Stimulated activated CD4-positive, alpha-beta T cell treated with anti-CD3 and anti-CD28 coated beads, Interleukin-1b, Interleukin-23, amount 100 ng/mL, for 48 hours (primary cell): ENCODE data around the gene UBE2M.
"Not testable (repeated sequence)": the region's sequence is repeated elsewhere in the genome, so short reads cannot be mapped to it uniquely, and the experiment has no call there.

Experiments
- DNase-seq: peaks from one replicate; pipeline ENCODE4 v3.0.0-alpha.2; 2020

UBE2M gene

DNA sequence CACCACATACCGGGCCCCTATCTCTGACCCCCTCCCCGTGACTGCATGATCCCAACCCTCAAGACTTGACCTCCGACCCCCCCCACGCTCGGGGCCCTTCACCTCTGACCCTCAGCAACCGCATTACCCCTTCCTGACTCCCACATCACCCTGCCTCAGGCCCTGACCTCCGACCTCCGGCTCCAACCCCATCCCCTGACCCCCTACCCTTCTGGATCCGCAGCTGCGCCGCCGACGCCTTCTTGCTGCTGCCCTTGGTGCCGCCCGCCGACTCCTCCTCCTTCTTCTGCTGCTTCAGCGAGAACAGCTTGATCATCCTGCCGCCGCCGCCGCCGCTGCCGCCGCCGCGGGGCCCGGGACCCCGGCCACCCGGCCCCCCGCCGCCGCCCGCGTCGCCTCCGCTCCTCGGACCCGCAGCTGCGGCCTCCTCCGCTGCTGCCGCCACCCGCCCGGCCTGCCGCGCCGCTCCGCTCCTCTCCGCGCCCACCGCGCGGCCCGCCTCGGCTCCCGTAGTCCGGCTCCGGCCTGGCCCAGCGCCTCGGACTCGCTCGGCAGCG is at the start of gene UBE2M:
UBE2M (minus strand) TSS at position 546 of the 557 bp plus-strand sequence; CDS start at position 316, 230 bp downstream.
- DNase-seq = peak; percentile 67

DNA sequence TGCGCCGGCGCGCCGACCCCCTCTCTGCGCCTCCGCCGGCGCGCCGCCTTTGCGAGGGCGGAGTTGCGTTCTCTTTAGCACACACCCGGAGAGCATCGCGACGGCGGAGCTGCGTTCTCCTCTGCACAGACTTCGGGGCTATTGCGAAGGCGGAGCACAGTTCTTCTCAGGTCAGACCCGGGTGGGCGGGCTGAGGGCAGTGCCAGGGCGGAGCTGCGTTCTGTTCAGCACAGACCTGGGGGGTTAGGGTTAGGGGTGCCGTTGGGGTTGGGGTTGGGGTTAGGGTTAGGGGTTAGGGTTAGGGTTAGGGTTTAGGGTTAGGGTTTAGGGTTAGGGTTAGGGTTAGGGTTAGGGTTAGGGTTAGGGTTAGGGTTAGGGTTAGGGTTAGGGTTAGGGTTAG is 48.8 kb upstream of the UBE2M start:
- not testable (repeated sequence) for DNase-seq

DNA sequence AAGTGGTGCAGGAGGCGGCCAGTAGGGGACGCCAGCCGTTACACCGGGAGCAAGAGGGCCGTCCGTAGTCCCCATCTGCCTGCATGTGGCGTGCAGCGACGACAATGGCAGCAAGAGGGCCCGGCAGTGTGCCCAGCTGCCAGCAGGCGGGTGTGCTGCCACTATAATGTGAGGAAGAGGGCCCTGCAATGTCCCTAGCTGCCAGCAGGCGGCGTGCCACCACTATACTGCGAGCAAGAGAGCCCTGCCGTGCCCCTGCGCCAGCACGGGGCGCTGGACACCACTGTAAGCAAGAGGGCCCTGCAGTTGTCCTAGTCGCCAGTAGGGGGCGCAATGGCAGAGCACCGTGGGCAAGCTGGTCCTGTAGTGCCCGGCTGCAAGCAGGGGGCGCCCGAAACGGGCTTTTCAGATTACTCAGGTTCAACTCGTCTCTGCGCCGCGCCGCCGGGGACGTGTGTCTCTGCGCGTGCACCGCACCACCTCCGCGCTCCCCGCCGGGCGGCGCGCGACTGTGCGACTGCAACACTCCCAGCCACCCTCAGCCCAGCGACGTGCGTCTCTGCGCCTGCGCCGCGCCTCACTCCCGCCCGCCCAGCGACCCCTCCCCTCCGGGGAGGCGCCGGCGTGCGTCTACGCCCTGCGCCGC is 48.0 kb upstream of the UBE2M start:
- DNase-seq = not testable (repeated sequence)

DNA sequence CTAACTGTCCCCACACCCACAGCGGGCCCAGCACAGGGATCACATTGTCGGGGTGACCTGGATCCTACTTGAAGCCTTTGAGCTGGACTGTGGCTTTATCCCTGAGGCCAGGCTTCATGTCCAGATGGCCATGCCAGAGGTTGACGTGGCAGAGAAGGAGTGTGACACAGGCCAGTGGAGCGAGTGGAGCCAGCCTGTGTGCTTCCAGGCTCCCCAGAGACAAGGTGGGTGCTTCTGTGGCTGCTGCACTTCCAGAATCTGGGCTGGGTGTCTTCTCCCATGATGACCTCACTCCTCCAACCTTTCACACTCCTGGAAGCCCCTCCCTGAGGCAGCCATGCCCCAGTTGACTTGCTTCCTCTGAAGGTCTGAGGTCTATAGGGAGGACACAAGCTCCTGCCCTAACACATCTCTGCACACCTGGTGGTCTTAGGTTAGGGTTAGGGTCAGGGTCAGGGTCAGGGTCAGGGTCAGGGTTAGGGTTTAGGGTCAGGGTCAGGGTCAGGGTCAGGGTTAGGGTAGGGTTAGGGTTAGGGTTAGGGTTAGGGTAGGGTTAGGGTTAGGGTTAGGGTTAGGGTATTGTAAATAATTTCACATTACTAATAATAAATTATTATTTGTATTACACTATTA is 27.8 kb upstream of the UBE2M start:
- DNase-seq = no peak

DNA sequence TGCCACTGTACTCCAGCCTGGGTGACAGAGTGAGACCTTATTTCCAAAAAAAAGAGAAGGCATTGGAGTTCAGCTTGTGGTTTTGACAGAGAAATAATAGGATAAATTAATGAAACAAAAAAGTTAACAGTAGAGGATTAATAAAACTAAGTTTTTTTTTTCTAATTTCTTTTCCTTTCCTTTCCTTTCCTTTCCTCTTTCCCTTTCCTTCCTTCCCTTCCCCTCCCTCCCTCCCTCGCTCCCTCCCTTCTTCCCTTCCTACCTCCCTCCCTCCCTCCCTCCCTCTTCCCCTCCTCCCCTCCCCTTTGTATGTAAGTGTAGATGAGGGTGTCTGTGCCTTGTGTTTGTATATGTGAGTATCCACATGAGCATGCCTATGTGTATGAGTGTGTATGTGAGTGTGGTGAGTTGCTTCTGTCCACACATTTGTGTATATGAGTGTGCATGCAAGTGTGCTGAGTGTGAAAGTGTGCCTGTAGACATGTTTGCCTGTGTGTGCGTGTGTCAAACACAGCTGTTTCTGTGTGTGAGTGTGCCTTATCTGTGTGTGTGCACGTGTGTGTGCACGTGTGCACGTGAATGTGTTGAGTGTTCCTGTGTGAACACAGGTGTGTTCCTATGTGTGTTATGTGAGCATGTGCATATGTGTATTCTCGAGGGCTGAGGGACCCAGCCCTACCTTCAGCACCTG is 27.2 kb upstream of the UBE2M start:
- DNase-seq = no peak

DNA sequence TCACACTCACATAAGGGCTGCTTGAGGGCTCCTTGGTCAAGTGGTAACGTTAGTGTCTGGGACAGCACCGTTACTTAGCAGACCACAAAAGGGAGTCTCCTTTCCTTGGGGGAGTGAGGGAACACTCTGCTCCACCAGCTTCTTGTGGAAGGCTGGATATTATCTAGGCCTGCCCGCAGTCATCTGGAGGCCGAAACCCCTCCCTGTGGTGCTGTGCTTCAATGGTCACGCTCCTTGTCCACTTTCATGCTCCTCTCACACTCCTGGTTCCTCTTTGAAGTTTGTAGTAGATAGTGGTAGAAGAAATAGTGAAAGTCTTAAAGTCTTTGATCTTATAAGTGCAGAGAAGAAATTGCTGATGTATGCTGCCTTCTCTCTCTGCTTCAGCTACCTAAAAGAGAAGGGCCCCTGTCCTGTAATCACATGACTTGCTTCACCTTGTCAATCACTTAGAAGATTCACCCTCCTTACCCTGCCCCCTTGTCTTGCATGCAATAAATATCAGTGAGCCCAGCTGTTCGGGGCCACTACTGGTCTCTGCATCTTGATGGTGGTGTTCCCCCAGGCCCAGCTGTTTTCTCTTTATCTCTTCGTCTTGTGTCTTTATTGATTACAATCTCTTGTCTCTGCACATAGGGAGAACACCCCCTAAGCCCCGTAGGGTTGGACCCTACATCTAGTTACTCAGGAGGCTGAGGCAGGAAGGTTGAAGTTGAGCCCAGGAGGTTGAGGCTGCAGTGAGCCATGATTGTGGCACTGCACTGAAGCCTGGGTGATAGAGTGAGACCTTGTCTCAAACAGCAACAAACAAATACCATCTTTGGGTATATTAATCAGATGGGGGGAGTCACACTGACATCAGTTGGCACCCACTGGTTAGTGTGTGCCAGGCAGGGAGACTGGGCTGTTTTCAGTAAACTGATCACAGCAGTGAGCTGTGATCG is 26.4 kb upstream of the UBE2M start:
- no peak for DNase-seq

DNA sequence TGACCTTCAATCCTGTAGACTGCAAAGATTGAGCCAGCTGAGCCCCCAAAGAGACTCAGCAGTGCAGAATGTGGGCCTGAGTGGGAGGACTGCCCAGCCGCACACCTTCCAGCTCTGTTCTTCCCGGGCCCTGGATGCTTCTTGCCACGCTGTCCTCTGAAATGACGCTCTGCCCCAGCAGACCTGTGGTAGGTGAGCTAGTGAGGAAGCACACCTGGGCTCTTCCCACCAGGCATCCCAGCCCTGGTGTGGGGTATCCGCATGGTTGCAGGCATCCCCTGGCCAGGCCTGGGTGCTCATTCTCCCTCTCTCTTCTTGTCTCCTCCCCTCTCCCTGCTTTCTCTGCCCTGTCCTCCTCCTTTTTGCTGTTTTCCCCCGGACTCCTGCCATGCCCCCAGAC is 24.6 kb upstream of the UBE2M start:
- no peak for DNase-seq

DNA sequence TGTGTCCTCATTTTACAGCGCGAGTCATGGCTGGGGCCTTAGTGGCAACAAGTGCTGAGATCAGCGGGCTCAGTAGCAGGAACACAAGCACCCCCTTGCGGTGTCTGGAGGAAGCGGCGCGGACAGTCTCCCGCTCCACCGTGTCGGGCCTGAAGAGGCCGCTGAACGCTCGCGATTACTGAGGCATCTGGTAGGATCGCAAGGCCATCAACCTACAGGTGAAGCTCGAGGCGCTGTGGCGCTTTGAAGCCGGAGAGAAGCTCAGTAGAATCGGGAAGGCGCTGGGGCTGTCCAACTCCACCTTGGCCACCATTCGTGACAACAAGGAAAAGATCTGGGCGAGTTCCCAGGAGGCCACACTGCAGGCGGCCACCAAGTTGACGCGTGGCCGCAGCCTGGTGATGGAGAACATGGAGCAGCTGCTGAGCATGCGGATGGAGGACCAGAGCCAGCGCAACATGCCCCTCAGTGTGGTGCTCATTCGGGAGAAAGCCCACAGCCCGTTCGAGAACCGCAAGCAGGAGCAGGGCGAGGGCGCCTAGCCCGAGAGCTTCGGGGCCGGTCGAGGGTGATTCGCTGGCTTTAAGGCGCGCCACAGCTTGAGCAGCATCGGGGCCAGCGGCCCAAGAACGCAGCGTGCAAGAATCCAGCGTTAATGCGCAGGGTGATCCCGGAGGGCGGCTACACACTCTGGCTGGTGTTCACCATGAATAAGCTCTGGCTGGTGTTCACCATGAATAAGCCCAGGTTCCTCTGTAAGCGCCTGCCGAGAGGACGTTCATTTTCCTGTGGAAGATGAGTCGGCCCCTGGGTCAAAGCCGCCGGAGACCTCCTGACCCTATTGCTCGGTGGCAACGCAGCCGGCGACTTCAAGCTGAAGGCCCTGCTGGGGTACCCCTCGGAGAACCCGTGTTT is 23.1 kb upstream of the UBE2M start:
- peak; percentile 93 for DNase-seq

DNA sequence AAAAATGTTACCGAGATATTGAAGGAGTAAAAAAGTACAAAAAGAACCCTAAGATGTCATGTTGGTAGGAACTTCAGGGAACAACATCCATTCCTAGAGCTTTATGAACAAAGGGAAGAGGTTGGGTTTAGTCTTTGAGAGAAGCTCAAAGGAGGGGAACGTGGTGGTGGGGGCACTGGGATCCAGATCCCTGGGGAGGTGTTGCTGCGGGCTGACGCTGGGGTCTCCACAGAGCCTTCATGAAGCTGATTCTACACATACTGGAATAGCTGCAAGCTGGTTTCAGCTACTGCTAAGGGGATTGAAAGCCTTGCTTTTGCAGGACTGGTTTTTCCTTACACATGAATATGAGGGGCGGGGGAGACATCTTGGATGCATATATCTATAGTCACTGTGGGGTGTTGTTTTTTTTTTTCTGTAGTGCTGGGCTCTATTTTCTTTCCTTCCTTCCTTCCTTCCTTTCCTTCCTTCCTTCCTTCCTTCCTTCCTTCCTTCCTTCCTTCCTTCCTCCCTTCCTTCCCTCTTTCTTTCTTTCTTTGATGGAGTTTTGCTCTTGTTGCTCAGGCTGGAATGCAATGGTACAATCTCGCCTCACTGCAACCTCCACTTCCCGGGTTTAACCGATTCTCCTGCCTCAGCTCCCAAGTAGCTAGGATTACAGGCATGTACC is 21.2 kb upstream of the UBE2M start:
- no peak for DNase-seq

DNA sequence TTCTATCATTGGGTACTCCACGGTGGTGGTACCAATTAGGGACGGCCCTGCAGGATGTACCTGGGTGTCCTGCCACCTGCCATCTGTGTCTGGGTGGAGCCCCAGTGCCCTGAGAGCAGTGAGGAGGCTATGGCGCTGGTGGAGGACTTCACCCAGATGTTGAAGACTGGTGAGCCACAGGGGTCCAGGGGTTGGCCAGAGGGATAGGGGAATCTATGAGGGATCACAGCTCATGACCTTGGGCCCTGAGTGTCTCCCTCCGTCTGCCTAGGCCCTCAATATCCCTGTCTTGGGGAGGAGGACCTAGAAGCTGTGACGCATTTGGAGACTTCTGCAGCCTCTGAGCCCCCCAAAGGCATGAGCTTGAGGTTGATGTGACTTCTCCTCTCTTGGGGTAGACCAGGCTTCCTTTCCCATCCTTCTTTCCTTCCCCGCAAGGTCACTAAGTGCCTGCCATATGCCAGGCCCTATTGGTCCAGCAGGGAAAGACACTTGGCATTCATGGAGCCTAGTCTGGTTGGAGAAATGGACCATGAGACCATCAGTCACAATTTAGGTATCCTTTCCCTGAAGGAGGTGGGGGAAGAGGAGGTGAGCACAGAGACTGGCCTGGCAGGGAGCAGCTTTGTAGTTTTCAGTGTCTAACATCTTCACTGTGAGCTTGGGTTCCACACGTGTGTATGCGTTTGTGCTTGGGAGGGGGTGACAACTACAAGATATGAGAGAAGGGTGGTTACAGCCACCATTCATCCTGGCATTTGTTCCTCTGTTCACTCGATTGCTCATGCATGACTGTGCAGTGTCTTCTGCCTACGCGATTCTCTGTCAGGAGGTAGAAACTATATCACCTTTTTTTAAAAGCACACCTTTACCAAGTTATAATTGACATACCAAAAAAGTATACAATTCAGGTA is 19.9 kb upstream of the UBE2M start:
- peak; percentile 52 for DNase-seq

DNA sequence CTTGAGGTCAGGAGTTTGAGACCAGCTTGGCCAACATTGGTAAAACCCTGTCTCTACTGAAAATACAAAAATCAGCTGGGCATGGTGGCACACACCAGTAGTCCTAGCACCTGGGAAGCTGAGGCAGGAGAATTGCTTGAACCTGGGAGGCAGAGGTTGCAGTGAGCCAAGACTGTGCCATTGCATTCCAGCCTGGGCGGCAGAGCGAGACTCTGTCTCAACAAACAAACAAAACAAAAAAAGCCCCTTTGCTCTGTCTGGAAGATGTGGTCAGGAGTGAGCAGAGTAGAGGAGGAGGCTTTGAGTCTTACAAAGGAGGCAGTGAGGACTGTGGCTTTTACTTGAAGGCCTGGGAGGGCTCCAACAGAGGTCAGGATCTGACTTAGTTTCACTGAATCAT is 19.2 kb upstream of the UBE2M start:
- peak; percentile 1 for DNase-seq

DNA sequence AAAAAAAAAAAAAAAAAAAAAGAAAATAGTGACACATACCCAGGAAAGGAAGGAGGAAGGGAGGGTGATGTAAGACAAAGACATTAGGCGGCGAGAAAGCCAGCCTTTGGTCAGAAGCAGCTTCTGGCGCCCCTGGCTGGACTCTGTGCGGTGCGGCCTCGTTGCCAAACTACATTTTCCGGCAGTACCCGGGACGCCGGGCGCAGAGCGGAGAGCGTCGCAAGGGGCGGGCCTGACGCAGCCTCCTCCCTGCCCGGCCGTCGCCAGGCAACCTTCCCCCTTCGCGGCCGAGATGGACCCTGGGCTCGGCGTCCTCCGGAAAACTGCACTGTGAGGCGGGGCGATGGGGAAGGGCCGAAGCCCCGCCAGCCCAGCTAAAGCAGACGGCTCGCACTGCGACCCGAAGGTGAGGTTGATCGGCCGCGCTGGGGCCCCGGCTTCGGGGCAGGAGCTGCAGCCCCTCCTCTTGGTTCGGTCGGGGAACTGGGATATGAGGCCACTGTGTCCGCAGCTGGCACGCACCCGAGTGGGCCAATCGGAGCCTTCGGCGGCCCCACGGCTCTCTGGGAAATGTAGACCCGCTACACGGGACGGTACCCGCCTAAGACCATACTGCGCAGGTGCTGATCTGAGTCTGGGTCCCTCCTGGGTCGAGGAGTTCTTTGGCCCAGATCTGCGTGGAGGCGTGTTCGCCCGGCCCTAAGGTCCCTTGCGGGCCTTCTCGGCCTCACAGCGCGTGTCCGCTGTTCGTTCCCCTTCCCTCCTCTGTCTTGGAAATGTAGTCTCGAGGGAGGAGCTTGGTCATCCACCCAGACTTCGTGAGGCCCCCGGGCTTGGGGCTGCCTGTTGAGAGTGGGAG is 17.0 kb upstream of the UBE2M start:
- DNase-seq = peak; percentile 84

DNA sequence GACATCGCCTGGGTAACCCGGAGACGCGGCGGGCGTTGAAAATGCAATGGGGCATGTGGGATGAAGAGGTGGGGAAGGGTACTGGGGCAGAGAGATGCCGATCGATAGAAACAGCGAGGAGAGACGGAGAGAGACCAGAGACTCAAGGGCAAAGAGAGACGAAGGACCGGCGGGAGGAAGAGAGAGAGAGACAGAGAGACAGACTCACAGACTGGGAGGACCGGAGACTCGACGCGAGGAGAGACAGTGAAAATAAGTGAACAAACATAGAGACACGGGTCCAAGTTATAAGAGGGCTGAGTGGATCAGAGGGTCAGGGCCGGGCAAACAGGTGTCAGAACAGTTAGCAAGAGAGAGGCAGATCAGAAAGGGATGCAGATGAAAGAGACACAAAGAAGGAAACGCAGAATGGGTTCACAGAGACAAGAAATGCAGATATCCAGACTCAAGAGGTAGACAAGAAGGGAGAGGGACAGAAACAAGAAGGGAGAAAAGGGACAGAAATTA is 15.3 kb upstream of the UBE2M start:
- DNase-seq = no peak

DNA sequence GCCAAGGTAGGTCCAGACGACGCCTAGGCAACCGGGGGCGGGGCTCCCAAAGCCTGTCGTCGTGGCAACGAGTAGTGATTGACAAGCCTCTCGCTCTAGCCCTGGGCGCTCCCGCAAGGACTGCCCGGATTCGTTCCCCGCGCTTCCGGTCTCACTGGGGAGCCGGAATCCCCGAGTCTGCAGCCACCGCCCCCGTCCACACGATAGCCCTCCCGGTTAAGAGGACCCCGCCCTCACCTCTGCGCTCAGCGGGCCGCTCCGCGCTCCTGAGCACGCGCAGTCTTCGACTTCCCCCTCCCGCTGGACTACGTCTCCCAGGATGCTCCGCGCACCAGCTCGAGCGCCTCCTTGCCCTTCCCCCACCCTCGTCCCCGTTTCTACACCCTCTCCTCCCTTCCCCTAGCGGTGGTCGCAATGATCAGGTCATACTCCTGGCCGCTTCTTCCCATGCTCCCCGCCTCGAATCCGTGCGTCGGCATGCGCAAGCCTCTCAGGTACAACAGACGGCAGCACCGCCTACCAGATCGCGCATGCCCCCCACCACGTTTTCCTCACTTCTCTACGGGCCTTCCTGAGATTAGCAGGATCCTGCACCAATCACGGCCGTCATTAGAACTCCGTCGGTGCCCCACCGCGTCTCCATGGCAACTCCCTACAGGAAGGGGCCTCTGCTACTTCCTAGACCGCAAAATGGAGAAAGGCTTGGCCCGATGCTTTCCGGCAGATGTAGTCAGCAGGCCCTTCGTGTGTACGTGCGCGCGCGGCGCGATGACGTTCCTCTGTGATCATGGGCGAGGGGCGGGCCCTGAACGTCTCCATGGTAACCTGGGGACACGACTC is 14.6 kb upstream of the UBE2M start, which contains the start of gene MZF1:
MZF1 (minus strand) TSS at position 518 of the 840 bp plus-strand sequence. CDS start 1,946 bp downstream, outside the sequence.
- DNase-seq = peak; percentile 100

DNA sequence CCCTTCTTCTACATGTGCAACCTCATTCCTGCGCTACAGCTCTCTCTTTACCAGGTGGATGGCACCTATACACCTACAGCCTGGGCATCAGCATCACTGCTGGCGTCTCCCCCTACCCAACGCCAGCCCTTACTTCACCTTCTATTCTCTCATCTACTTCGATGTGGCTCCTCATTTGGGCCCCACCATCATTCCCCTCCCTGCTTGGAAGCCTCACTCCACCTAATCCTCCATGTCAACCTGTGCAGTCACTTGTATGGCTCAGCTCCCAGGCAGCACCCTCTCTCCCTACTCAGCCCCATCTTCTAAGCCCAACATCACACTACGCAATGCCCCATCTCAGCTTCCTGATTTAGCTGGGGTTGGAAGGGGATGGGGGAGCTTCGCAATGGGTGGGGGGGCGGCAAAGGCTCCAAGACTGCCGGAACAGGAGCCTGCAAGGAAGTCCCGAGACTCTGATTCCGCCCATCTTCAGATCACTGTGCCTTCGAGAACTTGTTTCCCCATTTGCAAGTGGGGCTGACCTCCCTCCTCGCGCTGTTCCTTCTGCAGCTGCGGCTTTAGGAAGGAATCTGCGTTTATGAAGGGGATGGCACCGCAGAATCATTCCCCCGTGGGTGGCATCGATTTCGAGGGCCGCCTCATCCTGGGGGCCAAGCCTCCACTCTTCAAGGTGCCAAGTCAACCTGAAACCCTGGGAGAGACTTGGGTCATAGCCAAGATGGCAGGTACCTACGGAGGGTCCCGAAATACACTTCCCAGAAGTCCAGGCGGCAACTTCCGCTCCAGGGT is 13.8 kb upstream of the UBE2M start:
- no peak for DNase-seq

DNA sequence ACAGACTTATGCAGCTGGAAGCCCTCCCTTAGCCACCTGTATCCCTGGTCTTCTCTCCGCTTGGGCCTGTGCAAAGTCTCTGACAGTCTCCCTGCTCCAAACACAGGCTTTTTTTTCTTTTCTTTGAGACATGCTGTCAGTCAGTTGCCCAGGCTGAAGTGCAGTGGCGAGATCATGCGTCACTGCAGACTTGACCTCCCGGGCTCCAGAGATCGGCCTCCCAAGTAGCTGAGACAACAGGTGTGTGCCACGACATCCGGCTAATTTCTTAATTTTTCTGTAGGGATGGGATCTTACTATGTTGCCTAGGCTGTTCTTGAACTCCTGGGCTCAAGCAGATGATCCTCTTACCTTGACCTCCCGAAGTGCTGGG is 13.2 kb upstream of the UBE2M start:
- DNase-seq = no peak
